Astrocyte (in vitro differentiated cells and primary cell): Measurements from ENCODE around the gene TNNI3. TPM values are rescaled to one million over a fixed set of nuclear protein-coding genes. Genes with fewer than 3 reads are reported as not detected.

Source experiments
- DNase-seq: peaks from one replicate; pipeline ENCODE4 v3.0.0-alpha.2; 2010; ENCODE audit warnings: low read depth
- FAIRE-seq: peaks from 2 replicates; lab custom pipeline; 2011; peaks lifted over from hg19 to GRCh38; lab: Jason Lieb, UNC
- H2AFZ ChIP-seq: 2 replicates; pipeline ENCODE4 v1.6.0; 2012; ENCODE audit warnings: low read depth, low read length, inconsistent platforms
- H3K27ac ChIP-seq: 2 replicates; pipeline ENCODE4 v1.5.1; 2011; ENCODE audit warnings: low read depth, low read length, inconsistent platforms
- H3K27me3 ChIP-seq: 2 replicates; pipeline ENCODE4 v1.6.0; 2011; ENCODE audit warnings: low read length, inconsistent platforms; ENCODE audit not compliant: insufficient read depth
- H3K36me3 ChIP-seq: 2 replicates; pipeline ENCODE4 v1.5.1; 2011; ENCODE audit warnings: low read length, inconsistent platforms; ENCODE audit not compliant: insufficient read depth
- H3K4me1 ChIP-seq: 2 replicates; pipeline ENCODE4 v1.5.1; 2011; ENCODE audit warnings: low read length, inconsistent platforms; ENCODE audit not compliant: insufficient read depth
- H3K4me2 ChIP-seq: 2 replicates; pipeline ENCODE4 v1.6.0; 2012; ENCODE audit warnings: low read length, inconsistent platforms
- H3K4me3 ChIP-seq: 2 replicates; pipeline ENCODE4 v1.5.1; 2011; ENCODE audit warnings: low read depth, mild to moderate bottlenecking, low read length, inconsistent platforms; ENCODE audit not compliant: insufficient read depth
- H3K79me2 ChIP-seq: 2 replicates; pipeline ENCODE4 v1.6.0; 2012; ENCODE audit warnings: mild to moderate bottlenecking, low read length, inconsistent platforms; ENCODE audit not compliant: insufficient read depth
- H3K9ac ChIP-seq: 2 replicates; pipeline ENCODE4 v1.6.0; 2012; ENCODE audit warnings: mild to moderate bottlenecking, low read length, inconsistent platforms
- H3K9me3 ChIP-seq: 2 replicates; pipeline ENCODE4 v1.5.1; 2012; ENCODE audit warnings: low read depth, mild to moderate bottlenecking, low read length, inconsistent platforms; ENCODE audit not compliant: insufficient read depth
- H4K20me1 ChIP-seq: 2 replicates; pipeline ENCODE4 v1.6.0; 2012; ENCODE audit warnings: low read length, inconsistent platforms; ENCODE audit not compliant: insufficient read depth
- H3K27ac Mint-ChIP-seq: one replicate; pipeline ENCODE4 v1.8.0; 2021; ENCODE audit warnings: mild to moderate bottlenecking, mixed read lengths; ENCODE audit not compliant: unreplicated experiment
- H3K27me3 Mint-ChIP-seq: one replicate; pipeline ENCODE4 v1.8.0; 2021; ENCODE audit warnings: low read depth, mixed read lengths; ENCODE audit not compliant: unreplicated experiment
- H3K36me3 Mint-ChIP-seq: one replicate; pipeline ENCODE4 v1.8.0; 2021; ENCODE audit warnings: low read depth, mixed read lengths; ENCODE audit not compliant: unreplicated experiment
- H3K4me1 Mint-ChIP-seq: one replicate; pipeline ENCODE4 v1.8.0; 2021; ENCODE audit warnings: low read depth, mixed read lengths; ENCODE audit not compliant: unreplicated experiment
- H3K4me3 Mint-ChIP-seq: one replicate; pipeline ENCODE4 v1.8.0; 2021; ENCODE audit warnings: mild to moderate bottlenecking, moderate library complexity, mixed read lengths; ENCODE audit not compliant: unreplicated experiment
- H3K9me3 Mint-ChIP-seq: one replicate; pipeline ENCODE4 v1.8.0; 2021; ENCODE audit warnings: mild to moderate bottlenecking, mixed read lengths; ENCODE audit not compliant: unreplicated experiment
- EZH2 ChIP-seq: IDR thresholded peaks from 2 replicates; pipeline ENCODE4 v1.6.1; 2012; ENCODE audit warnings: mild to moderate bottlenecking, low read length, inconsistent platforms; ENCODE audit not compliant: insufficient read depth
- total RNA-seq: library from RNA; stranded (reverse); gene quantifications from 2 replicates; pipeline ENCODE4 v1.2.1, GENCODE V29; 2021
- TF ChIP-seq, protein P1 (sequence below): IDR thresholded peaks from 2 replicates; pipeline ENCODE4 v1.5.1; 2011; ENCODE audit warnings: low read depth, mild to moderate bottlenecking, inconsistent platforms, low read length, moderate library complexity; ENCODE audit not compliant: insufficient read depth

Gene TNNI3
- total RNA-seq, 1 donor from 2014 or later = not detected

DNA sequence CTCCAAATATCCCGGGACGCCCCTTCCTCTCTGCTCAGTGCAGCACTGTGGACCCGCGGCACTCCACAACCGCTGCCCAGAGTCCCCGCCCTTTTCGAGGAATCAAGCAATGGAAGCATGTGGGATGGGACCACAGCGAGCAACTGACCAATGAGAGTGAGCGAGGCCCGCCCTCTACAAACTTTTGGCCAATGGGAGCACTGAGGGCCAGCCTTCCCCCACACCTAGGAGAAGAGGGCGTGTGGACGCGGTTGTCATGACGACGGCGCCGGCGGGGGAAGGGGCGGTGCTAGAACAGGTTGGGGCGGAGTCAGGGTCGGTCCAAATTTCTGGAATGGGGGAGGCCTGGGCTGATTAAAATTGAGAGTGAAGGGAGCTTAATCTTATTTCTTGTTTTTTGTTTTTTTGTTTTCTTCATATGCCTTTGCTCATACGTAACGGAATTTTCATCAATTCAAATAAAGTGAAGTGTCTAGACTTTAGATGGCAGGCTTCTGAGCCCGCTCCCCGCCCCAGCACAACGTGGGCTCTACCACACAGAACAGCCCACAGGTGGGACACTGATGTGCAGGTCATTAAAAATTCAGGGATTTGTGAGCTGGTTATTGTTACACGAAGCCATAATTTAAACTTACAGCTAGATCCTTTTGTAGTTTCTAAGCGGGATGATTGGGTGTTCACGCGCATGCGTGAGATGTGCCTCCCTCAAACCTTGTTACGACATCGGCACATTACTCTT, 9.2 kb upstream of the TNNI3 start, which contains the start of gene DNAAF3:
Gene DNAAF3, minus strand, starts transcription at position 84 of the 739 bp plus-strand sequence. CDS start 200 bp downstream, outside the sequence.
- H3K27ac ChIP-seq = no peak within 1 kb of the TSS

DNA sequence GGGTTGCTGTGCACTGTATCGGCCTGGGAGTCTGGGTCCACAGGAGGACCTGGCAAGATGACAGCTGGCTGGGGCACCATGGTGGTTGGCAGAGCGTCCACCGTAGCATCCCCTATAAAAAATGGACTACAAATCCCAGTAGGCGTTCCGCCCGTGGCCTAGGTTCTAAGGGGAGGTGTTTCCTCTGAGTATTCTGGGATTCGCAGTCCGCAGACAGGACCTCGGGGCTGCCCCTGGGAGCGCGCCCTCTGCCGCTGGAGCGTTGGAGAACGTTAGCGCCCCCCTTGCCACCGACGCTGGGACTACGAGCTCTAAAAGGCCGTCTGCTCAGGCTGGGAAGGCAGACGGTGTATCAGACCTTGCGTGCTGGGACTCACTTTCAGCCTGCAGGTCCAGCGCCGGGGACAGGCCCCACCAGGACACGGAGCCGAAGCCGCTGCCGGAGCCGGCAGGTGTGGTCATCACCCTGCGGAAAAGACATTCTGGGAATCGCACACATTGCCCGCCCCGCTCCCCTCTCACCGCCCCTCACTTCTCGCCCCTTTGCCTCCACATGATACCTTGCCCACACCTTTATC, 8.5 kb upstream of the TNNI3 start:
- H3K27ac ChIP-seq = no peak overlapping the region
- peak overlapping the region; percentile 16 for H3K9ac ChIP-seq

More for the DNA sequence above, 9.2 kb upstream of the TNNI3 start, which contains the start of gene DNAAF3:
- peak within 1 kb of the TSS; percentile 93 for H3K4me2 ChIP-seq
- H3K4me3 ChIP-seq = peak within 1 kb of the TSS; percentile 59
- H3K4me1 Mint-ChIP-seq = no peaks in the 10 kb centered on the region
- no peaks in the 10 kb centered on the region for H3K79me2 ChIP-seq
- FAIRE-seq (peak; percentile 23), DNase-seq (peak; percentile 93)
- no peaks in the 10 kb centered on the region for H3K36me3 ChIP-seq
- H3K4me3 Mint-ChIP-seq = peak within 1 kb of the TSS; percentile 98
- peaks cover 5% of the 10 kb centered on the region for H3K4me1 ChIP-seq
- peak within 1 kb of the TSS; percentile 93 for H3K27ac Mint-ChIP-seq
- no peaks in the 10 kb centered on the region for H4K20me1 ChIP-seq
- H3K9ac ChIP-seq = peak within 1 kb of the TSS; percentile 16
- TF ChIP-seq, protein P1, sequence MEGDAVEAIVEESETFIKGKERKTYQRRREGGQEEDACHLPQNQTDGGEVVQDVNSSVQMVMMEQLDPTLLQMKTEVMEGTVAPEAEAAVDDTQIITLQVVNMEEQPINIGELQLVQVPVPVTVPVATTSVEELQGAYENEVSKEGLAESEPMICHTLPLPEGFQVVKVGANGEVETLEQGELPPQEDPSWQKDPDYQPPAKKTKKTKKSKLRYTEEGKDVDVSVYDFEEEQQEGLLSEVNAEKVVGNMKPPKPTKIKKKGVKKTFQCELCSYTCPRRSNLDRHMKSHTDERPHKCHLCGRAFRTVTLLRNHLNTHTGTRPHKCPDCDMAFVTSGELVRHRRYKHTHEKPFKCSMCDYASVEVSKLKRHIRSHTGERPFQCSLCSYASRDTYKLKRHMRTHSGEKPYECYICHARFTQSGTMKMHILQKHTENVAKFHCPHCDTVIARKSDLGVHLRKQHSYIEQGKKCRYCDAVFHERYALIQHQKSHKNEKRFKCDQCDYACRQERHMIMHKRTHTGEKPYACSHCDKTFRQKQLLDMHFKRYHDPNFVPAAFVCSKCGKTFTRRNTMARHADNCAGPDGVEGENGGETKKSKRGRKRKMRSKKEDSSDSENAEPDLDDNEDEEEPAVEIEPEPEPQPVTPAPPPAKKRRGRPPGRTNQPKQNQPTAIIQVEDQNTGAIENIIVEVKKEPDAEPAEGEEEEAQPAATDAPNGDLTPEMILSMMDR = no peak
- TF ChIP-seq EZH2 = no peak
- H2AFZ ChIP-seq = peak within 1 kb of the TSS; percentile 88
- no peaks in the 10 kb centered on the region for H3K9me3 ChIP-seq
- peaks cover 20% of the 10 kb centered on the region for H3K27me3 ChIP-seq
- peaks cover 2% of the 10 kb centered on the region for H3K36me3 Mint-ChIP-seq
- H3K27me3 Mint-ChIP-seq = peaks cover 36% of the 10 kb centered on the region
- no peaks in the 10 kb centered on the region for H3K9me3 Mint-ChIP-seq

More for the DNA sequence above, 8.5 kb upstream of the TNNI3 start:
- peaks cover 2% of the 10 kb centered on the region for H3K36me3 Mint-ChIP-seq
- H3K79me2 ChIP-seq = no peaks in the 10 kb centered on the region
- peaks cover 5% of the 10 kb centered on the region for H3K4me1 ChIP-seq
- no peak for FAIRE-seq
- H3K4me3 Mint-ChIP-seq = peak overlapping the region; percentile 98
- H3K4me2 ChIP-seq = peak overlapping the region; percentile 93
- no peaks in the 10 kb centered on the region for H3K4me1 Mint-ChIP-seq
- DNase-seq = peak; percentile 34
- H3K4me3 ChIP-seq = peak overlapping the region; percentile 59
- H3K27ac Mint-ChIP-seq = peak overlapping the region; percentile 93
- TF ChIP-seq, protein P1 = peak; percentile 60
- no peak for TF ChIP-seq EZH2
- H4K20me1 ChIP-seq = no peaks in the 10 kb centered on the region
- H3K9me3 ChIP-seq = no peaks in the 10 kb centered on the region
- H3K36me3 ChIP-seq = no peaks in the 10 kb centered on the region
- H3K27me3 ChIP-seq = peaks cover 22% of the 10 kb centered on the region
- peak overlapping the region; percentile 88 for H2AFZ ChIP-seq
- no peaks in the 10 kb centered on the region for H3K9me3 Mint-ChIP-seq
- peaks cover 31% of the 10 kb centered on the region for H3K27me3 Mint-ChIP-seq
